AG20443 (cell line): ENCODE measurements around the gene MIA.
"Not testable (repeated sequence)": the region's sequence is repeated elsewhere in the genome, so short reads cannot be mapped to it uniquely, and the experiment has no call there.

ENCODE experiments used
- DNase-seq: peaks from one replicate; pipeline ENCODE4 v3.0.0; 2012; ENCODE audit warnings: low spot score, mixed read lengths

The MIA gene

GRCh38 chr19:40774916-40775631, at the start of gene MIA:
MIA (plus strand) TSS chr19:40775521; CDS start chr19:40775543, 22 bp downstream.
- DNase-seq: no peak

GRCh38 chr19:40726279-40726678, 49.0 kb upstream of the MIA start:
- no peak for DNase-seq

GRCh38 chr19:40730065-40730464, 45.3 kb upstream of the MIA start:
- not testable (repeated sequence) for DNase-seq

GRCh38 chr19:40732304-40732703, 43.0 kb upstream of the MIA start:
- DNase-seq: not testable (repeated sequence)

GRCh38 chr19:40733149-40733548, 42.2 kb upstream of the MIA start:
- DNase-seq: no peak

GRCh38 chr19:40735013-40735771, 40.1 kb upstream of the MIA start:
- DNase-seq: no peak

GRCh38 chr19:40736661-40737060, 38.7 kb upstream of the MIA start:
- DNase-seq: no peak

- no peak for DNase-seq
Measured at GRCh38 chr19:40737102-40737644, 38.1 kb upstream of the MIA start.

GRCh38 chr19:40739030-40739839, 36.1 kb upstream of the MIA start:
- no peak for DNase-seq

- peak; percentile 34 for DNase-seq
Measured at GRCh38 chr19:40739871-40740703, 35.2 kb upstream of the MIA start.

- DNase-seq: peak; percentile 86
Measured at GRCh38 chr19:40740747-40741146, 34.6 kb upstream of the MIA start.

GRCh38 chr19:40741527-40742390, 33.6 kb upstream of the MIA start:
- DNase-seq: no peak

GRCh38 chr19:40742477-40742876, 32.8 kb upstream of the MIA start:
- no peak for DNase-seq

- no peak for DNase-seq
Measured at GRCh38 chr19:40742886-40743285, 32.4 kb upstream of the MIA start.

GRCh38 chr19:40743926-40744325, 31.4 kb upstream of the MIA start:
- no peak for DNase-seq

GRCh38 chr19:40744554-40745401, 30.5 kb upstream of the MIA start:
- DNase-seq: no peak

- DNase-seq: no peak
Measured at GRCh38 chr19:40745402-40745780, 29.9 kb upstream of the MIA start.

GRCh38 chr19:40747536-40747935, 27.8 kb upstream of the MIA start:
- no peak for DNase-seq

GRCh38 chr19:40750058-40750873, 25.1 kb upstream of the MIA start, which contains the start of gene ACTMAP:
ACTMAP (minus strand) TSS chr19:40750477; CDS start chr19:40749803, 674 bp downstream.
- DNase-seq: peak; percentile 99
